Breast epithelium (tissue), 3 donors: ENCODE data around the gene PFKFB3.

Source experiments
- CTCF ChIP-seq, 3 donors: fragments of 450-650 bp; IDR thresholded peaks; one replicate each; pipeline ENCODE4 v1.5.1; 2016 to 2017; ENCODE audit warnings: antibody characterized with exemption in 3 of 3, mild to moderate bottlenecking in 3 of 3, moderate library complexity in 3 of 3
- POLR2A ChIP-seq: fragments of 450-650 bp; IDR thresholded peaks from one replicate; pipeline ENCODE4 v1.6.1; 2016; ENCODE audit warnings: antibody characterized with exemption, mild to moderate bottlenecking, moderate library complexity
- POLR2AphosphoS5 ChIP-seq, 3 donors: sonication (generic); formaldehyde crosslinking; IDR thresholded peaks; one replicate each; pipeline ENCODE4 v1.6.1; 2017; ENCODE audit warnings: antibody characterized with exemption in 3 of 3

DNA sequence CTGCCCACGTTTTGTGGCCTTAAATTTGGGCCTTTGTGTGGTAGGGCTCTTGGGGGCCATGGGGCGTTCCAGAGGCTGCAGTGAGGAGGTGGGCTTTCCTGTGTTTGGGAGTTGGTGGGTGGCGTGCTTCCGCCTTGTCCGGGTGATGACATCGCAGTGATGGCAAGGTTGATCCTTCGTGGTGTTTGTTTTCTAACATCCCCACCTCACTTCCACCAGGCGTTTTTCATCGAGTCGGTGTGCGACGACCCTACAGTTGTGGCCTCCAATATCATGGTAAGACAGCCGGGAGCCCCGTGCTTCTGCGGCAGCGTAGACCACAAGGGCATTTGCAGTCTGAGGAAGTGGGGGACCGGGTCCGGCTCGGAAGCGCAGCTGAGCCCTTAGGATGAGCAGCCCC, 14.2 kb downstream of the PFKFB3 start:
- TF ChIP-seq CTCF (IDR thresholded peaks at IDR 0.05) (no peak), POLR2AphosphoS5 (IDR thresholded peaks at IDR 0.05) (no peak), POLR2A (no peak)
